Kidney (tissue), 14 donors: ENCODE results near the gene RCL1. TPM values are rescaled to one million over a fixed set of nuclear protein-coding genes. Genes with fewer than 3 reads are reported as not detected.

Source experiments
- DNase-seq, 5 donors: peaks; one replicate each; pipeline ENCODE4 v3.0.0-alpha.2; 2013 to 2020
- FAIRE-seq: peaks from 2 replicates; lab custom pipeline; 2012; peaks lifted over from hg19 to GRCh38; lab: Jason Lieb, UNC
- H3K27ac ChIP-seq, 2 donors: one replicate each; pipeline ENCODE4 v1.7.0; 2013; ENCODE audit warnings: low read depth in 2 of 2, low read length in 2 of 2, inconsistent platforms in 1 of 2
- H3K27me3 ChIP-seq: one replicate; pipeline ENCODE4 v1.7.1; 2013; ENCODE audit warnings: low read length, inconsistent platforms; ENCODE audit not compliant: control insufficient read depth, insufficient read depth
- H3K36me3 ChIP-seq, 3 donors: one replicate each; pipeline versions ENCODE4 v1.7.0 to v1.7.1; 2013; ENCODE audit warnings: low read length in 3 of 3, control low read depth in 1 of 3, inconsistent platforms in 1 of 3; ENCODE audit not compliant: insufficient read depth in 3 of 3, control insufficient read depth in 2 of 3
- H3K4me1 ChIP-seq, 3 donors: one replicate each; pipeline versions ENCODE4 v1.7.0 to v1.7.1; 2013; ENCODE audit warnings: low read length in 3 of 3, inconsistent platforms in 1 of 3, low read depth in 1 of 3; ENCODE audit not compliant: control insufficient read depth in 2 of 3, insufficient read depth in 2 of 3
- H3K4me3 ChIP-seq, 3 donors: one replicate each; pipeline versions ENCODE4 v1.7.0 to v1.8.1; 2013; ENCODE audit warnings: low read length in 3 of 3, control low read depth in 1 of 3, inconsistent platforms in 1 of 3
- H3K9ac ChIP-seq, 3 donors: one replicate each; pipeline versions ENCODE4 v1.7.0 to v1.7.1; 2013; ENCODE audit warnings: low read length in 3 of 3, control low read depth in 1 of 3, inconsistent platforms in 1 of 3
- H3K9me3 ChIP-seq, 3 donors: one replicate each; pipeline versions ENCODE4 v1.7.0 to v1.7.1; 2013; ENCODE audit warnings: low read length in 3 of 3, control low read depth in 1 of 3, inconsistent platforms in 1 of 3; ENCODE audit not compliant: control insufficient read depth in 2 of 3, insufficient read depth in 1 of 3
- CTCF ChIP-seq: IDR thresholded peaks from 3 replicates; pipeline ENCODE4 v1.5.1; 2012; ENCODE audit warnings: mild to moderate bottlenecking, moderate library complexity, borderline replicate concordance; ENCODE audit not compliant: insufficient read depth; ENCODE audit errors: extremely low read depth
- intact Hi-C: fragments of 100-400 bp; cut with DNase I; formaldehyde crosslinking; loops from one replicate; pipeline ENCODE4 v1.11.1; 2022
- polyA plus RNA-seq: library from polyadenylated mRNA; stranded (reverse); fragments of 350-450 nt; fragmentation: Illumina TruSeq; extraction: RNeasy Lipid Tissue Mini Kit (QIAGEN cat#74804); gene quantifications from one replicate; pipeline ENCODE4 v1.2.3, GENCODE V29; 2014; ENCODE audit warnings: low read depth, low replicate concordance; ENCODE audit not compliant: insufficient read depth
- total RNA-seq: library from RNA; stranded (reverse); fragmentation: NEBNext Ultra II Directional; extraction: Animal tissue kit (Norgen Biotek cat#: 25700); gene quantifications from one replicate; pipeline ENCODE4 v1.2.1, GENCODE V29; 2021
- donor health status: control.
- donor health status: control.
- donor health status: control.
- donor health status: control.
- donor health status: control.
- donor health status: DM: yes; HTN: yes; CAD: no.
- donor health status: Normal renal cell carcinoma (clear cell type).

RCL1 gene
- total and polyA plus RNA-seq, 2 donors from 2014 or later = 15.7 to 22.8 TPM

GRCh38 chr9:4821133-4821532 lies 28.4 kb downstream of the RCL1 start:
- no peak for TF ChIP-seq CTCF
- Histone ChIP-seq H3K4me1 (peaks cover 0 to 3% (median 0%) of the 10 kb centered on the region in 3 donors), H3K36me3 (no peaks in the 10 kb centered on the region), H3K27me3 (no peaks in the 10 kb centered on the region), H3K4me3 (no peak overlapping the region), H3K9me3 (no peaks in the 10 kb centered on the region), H3K27ac (no peak overlapping the region), H3K9ac (no peak overlapping the region)
- FAIRE-seq (no peak), DNase-seq (no peak)
- intact Hi-C loops = no loop called here

GRCh38 chr9:4822057-4822456 lies 29.3 kb downstream of the RCL1 start:
- Histone ChIP-seq H3K9me3 (no peaks in the 10 kb centered on the region), H3K36me3 (no peaks in the 10 kb centered on the region), H3K27me3 (no peaks in the 10 kb centered on the region), H3K9ac (no peak overlapping the region), H3K27ac (no peak overlapping the region), H3K4me1 (peaks cover 0 to 3% (median 0%) of the 10 kb centered on the region in 3 donors), H3K4me3 (no peak overlapping the region)
- FAIRE-seq (no peak), DNase-seq (peak in 1 of 5 donors; percentile 2)
- intact Hi-C loops = no loop called here
- TF ChIP-seq CTCF = no peak

- Histone ChIP-seq H3K36me3 (no peaks in the 10 kb centered on the region), H3K4me3 (no peak overlapping the region), H3K4me1 (peaks cover 0 to 5% (median 0%) of the 10 kb centered on the region in 3 donors), H3K27me3 (no peaks in the 10 kb centered on the region), H3K9ac (no peak overlapping the region), H3K27ac (no peak overlapping the region), H3K9me3 (no peaks in the 10 kb centered on the region)
- intact Hi-C loops = no loop called here
- FAIRE-seq (no peak), DNase-seq (no peak)
- TF ChIP-seq CTCF = no peak
These were observed 33.8 kb downstream of the RCL1 start for GRCh38 chr9:4826417-4827166.
